Activated CD8-positive, alpha-beta T cell treated with anti-CD3 and anti-CD28 coated beads for 36 hours (primary cell): ENCODE measurements around the gene MSS51. TPM values are rescaled to one million over a fixed set of nuclear protein-coding genes. Genes with fewer than 3 reads are reported as not detected.

ENCODE experiments used
- ATAC-seq: fragments of 200-7000 bp; cut with Tn5 transposase; one replicate; pipeline ENCODE4 v1.10.0; 2021; ENCODE audit warnings: mild to moderate bottlenecking, moderate library complexity
- CTCF ChIA-PET: fragments of 350-600 bp; sonication (Branson Sonifier 250); formaldehyde crosslinking; loops from one replicate; lab custom pipeline; 2021; ENCODE audit warnings: antibody characterized with exemption; lab: Charles Lee
- POLR2A ChIA-PET: fragments of 350-600 bp; sonication (Branson Sonifier 250); formaldehyde crosslinking; loops from one replicate; lab custom pipeline; 2021; ENCODE audit warnings: antibody characterized with exemption; lab: Charles Lee
- DNase-seq: peaks from one replicate; pipeline ENCODE4 v3.0.0-alpha.2; 2020
- H3K27ac Mint-ChIP-seq: one replicate; pipeline ENCODE4 v1.8.0; 2021; ENCODE audit warnings: mild to moderate bottlenecking, mixed read lengths
- H3K27me3 Mint-ChIP-seq: one replicate; pipeline ENCODE4 v1.8.0; 2021; ENCODE audit warnings: mixed read lengths
- H3K36me3 Mint-ChIP-seq: one replicate; pipeline ENCODE4 v1.8.0; 2021; ENCODE audit warnings: low read depth, mixed read lengths
- H3K4me1 Mint-ChIP-seq: one replicate; pipeline ENCODE4 v1.8.0; 2021; ENCODE audit warnings: low read depth, mixed read lengths
- H3K4me3 Mint-ChIP-seq: one replicate; pipeline ENCODE4 v1.8.0; 2021; ENCODE audit warnings: mild to moderate bottlenecking, moderate library complexity, mixed read lengths
- H3K9me3 Mint-ChIP-seq: one replicate; pipeline ENCODE4 v1.8.0; 2021; ENCODE audit warnings: mixed read lengths
- CTCF ChIP-seq: fragments of 200-600 bp; IDR thresholded peaks from one replicate; pipeline ENCODE4 v1.8.0; 2022; ENCODE audit warnings: antibody characterized with exemption, mild to moderate bottlenecking
- intact Hi-C: fragments of 100-400 bp; cut with micrococcal nuclease; formaldehyde crosslinking; loops from one replicate; pipeline ENCODE4 v1.10.0; 2022
- total RNA-seq, 2 experiments: library from RNA; stranded (reverse); gene quantifications; one replicate each; pipeline ENCODE4 v1.2.3, GENCODE V29; 2021

MSS51 gene
- total RNA-seq, 2 experiments from 2014 or later = 2.0 to 2.3 TPM

GRCh38 chr10:73376679-73377078 is 56.7 kb downstream of the MSS51 start:
- no peaks in the 10 kb centered on the region for H3K9me3 Mint-ChIP-seq
- no peak for TF ChIP-seq CTCF
- ChIA-PET CTCF (no interaction called here), POLR2A (interaction anchor here (0.6 kb wide), 1 partner anchor 148 kb away, joined by 4 read pairs; no protein-coding TSS in a partner anchor)
- no peak for ATAC-seq
- no peak overlapping the region for H3K27ac Mint-ChIP-seq
- DNase-seq = no peak
- no peak overlapping the region for H3K4me3 Mint-ChIP-seq
- no peaks in the 10 kb centered on the region for H3K27me3 Mint-ChIP-seq
- peaks cover 8% of the 10 kb centered on the region for H3K4me1 Mint-ChIP-seq
- intact Hi-C loops = no loop called here
- peaks cover 37% of the 10 kb centered on the region for H3K36me3 Mint-ChIP-seq

Other genes with a start within 250 kb of the MSS51 start
- 10 to 100 TPM; 40.9 to 42.2 TPM for gene DNAJC9, start 186.3 kb downstream of the MSS51 start, total RNA-seq
- gene MRPS16, start 180.9 kb downstream of the MSS51 start, total RNA-seq = 100 to 1,000 TPM; 127 to 132 TPM
- gene CFAP70, start 74.7 kb downstream of the MSS51 start, total RNA-seq = under 1 TPM; 0.51 to 0.59 TPM
- gene ANXA7, start 19.5 kb downstream of the MSS51 start, total RNA-seq = 100 to 1,000 TPM; 101 to 103 TPM
- 10 to 100 TPM; 35.8 to 36.5 TPM for gene PPP3CB, start 62.5 kb upstream of the MSS51 start, total RNA-seq
- gene USP54, start 157.8 kb upstream of the MSS51 start, total RNA-seq = 1 to 10 TPM; 3.1 to 4.6 TPM
- gene MYOZ1, start 207.9 kb upstream of the MSS51 start, total RNA-seq = not detected
- not detected for gene SYNPO2L, start 222.5 kb upstream of the MSS51 start, total RNA-seq